K562 (cell line): ENCODE results near the gene SLCO1A2. TPM values are rescaled to one million over a fixed set of nuclear protein-coding genes. Genes with fewer than 3 reads are reported as not detected.

Experiments
- ATAC-seq: fragments of 200-7000 bp; cut with Tn5 transposase; 3 replicates; pipeline ENCODE4 v1.9.1; 2020; ENCODE audit warnings: moderate library complexity
- BruUV-seq: library from RNA; stranded (reverse); fragments of 400-500 nt; replicated peaks from 2 replicates; lab custom pipeline; 2021; lab: Mats Ljungman, UMichigan
- CTCF ChIA-PET: fragments of 300-600 bp; formaldehyde crosslinking; extraction: SDS; loops from one replicate; lab custom pipeline; 2021; ENCODE audit warnings: low intra/inter-chr PET ratio; lab: Yijun Ruan, JAX
- POLR2A ChIA-PET: fragments of 300-600, 350-650 bp; sonication (Branson Sonifier 250); formaldehyde crosslinking; extraction: SDS; loops from one replicate; lab custom pipeline; 2021; ENCODE audit warnings: antibody characterized with exemption, inconsistent platforms; lab: Yijun Ruan, JAX
- DNase-seq, 4 experiments: peaks; one replicate each; pipeline versions ENCODE4 v3.0.0 to v3.0.0-alpha.2; 2011 to 2018; ENCODE audit warnings: low spot score in 3 of 4, mixed read lengths in 3 of 4; ENCODE audit errors: extremely low read depth in 1 of 4
- FAIRE-seq: peaks from 2 replicates; lab custom pipeline; 2011; peaks lifted over from hg19 to GRCh38; lab: Jason Lieb, UNC
- H2AFZ ChIP-seq: 2 replicates; pipeline ENCODE4 v1.6.0; 2011; ENCODE audit warnings: low read depth, low read length, control low read depth, inconsistent platforms
- H3K27ac ChIP-seq: fragments of 200-600 bp; 3 replicates; pipeline ENCODE4 v1.8.0; 2011; ENCODE audit warnings: low read depth, mild to moderate bottlenecking, control low read depth, inconsistent platforms, low read length, moderate library complexity, mixed read lengths; ENCODE audit errors: extremely low read depth
- H3K27me3 ChIP-seq, 2 experiments: fragments of 300-600 bp in 1 of 2; 2 replicates in 1 of 2; 3 replicates in 1 of 2; pipeline versions ENCODE4 v1.6.0 to v1.8.0; 2011; ENCODE audit warnings: inconsistent platforms in 2 of 2, low read length in 2 of 2, mild to moderate bottlenecking in 1 of 2, mixed read lengths in 1 of 2, moderate library complexity in 1 of 2; ENCODE audit not compliant: control insufficient read depth in 2 of 2, insufficient read depth in 2 of 2
- H3K36me3 ChIP-seq: fragments of 300-600 bp; 3 replicates; pipeline ENCODE4 v1.8.0; 2011; ENCODE audit warnings: mild to moderate bottlenecking, low read length, inconsistent platforms; ENCODE audit not compliant: control insufficient read depth, insufficient read depth
- H3K4me1 ChIP-seq, 2 experiments: fragments of 200-600 bp in 1 of 2; replicated peaks in 1 of 2; 2 replicates in 1 of 2; 3 replicates in 1 of 2; pipeline versions ENCODE4 v1.5.1 to v1.8.0; 2011; ENCODE audit warnings: inconsistent platforms in 2 of 2, low read length in 2 of 2, mild to moderate bottlenecking in 1 of 2, mixed read lengths in 1 of 2, moderate library complexity in 1 of 2; ENCODE audit not compliant: control insufficient read depth in 2 of 2, insufficient read depth in 2 of 2
- H3K4me2 ChIP-seq: 2 replicates; pipeline ENCODE4 v1.6.1; 2011; ENCODE audit warnings: low read length, control low read depth, inconsistent platforms, mixed read lengths; ENCODE audit not compliant: insufficient read depth
- H3K4me3 ChIP-seq: fragments of 200-600 bp; sonication (generic), shearing (Covaris generic); 2 replicates; pipeline ENCODE4 v1.5.1; 2016; ENCODE audit warnings: control low read depth, inconsistent platforms
- H3K79me2 ChIP-seq: fragments of 200-600 bp; 3 replicates; pipeline ENCODE4 v1.8.0; 2011; ENCODE audit warnings: low read length, inconsistent platforms; ENCODE audit not compliant: control insufficient read depth, insufficient read depth
- H3K9ac ChIP-seq, 2 experiments: 2 replicates each; pipeline versions ENCODE4 v1.6.0 to v1.6.1; 2011; ENCODE audit warnings: low read depth in 2 of 2, low read length in 2 of 2, control low read depth in 1 of 2, inconsistent platforms in 1 of 2, mild to moderate bottlenecking in 1 of 2, mixed read lengths in 1 of 2; ENCODE audit not compliant: insufficient read depth in 1 of 2
- H3K9me1 ChIP-seq: one replicate; pipeline ENCODE4 v1.6.0; 2011; ENCODE audit warnings: inconsistent platforms, mild to moderate bottlenecking, low read length, moderate library complexity; ENCODE audit not compliant: control insufficient read depth, insufficient read depth
- H3K9me3 ChIP-seq: replicated peaks from 2 replicates; pipeline ENCODE4 v1.5.1; 2011; ENCODE audit warnings: low read depth, low read length, inconsistent platforms; ENCODE audit not compliant: control insufficient read depth, insufficient read depth
- H4K20me1 ChIP-seq: replicated peaks from 2 replicates; pipeline ENCODE4 v1.6.1; 2011; ENCODE audit warnings: low read length, inconsistent platforms, mixed read lengths; ENCODE audit not compliant: control insufficient read depth, insufficient read depth
- ARID1B ChIP-seq: fragments of 450-650 bp; IDR thresholded peaks from 2 replicates; pipeline ENCODE4 v1.6.1; 2016; ENCODE audit warnings: antibody characterized with exemption, mild to moderate bottlenecking, inconsistent platforms
- ATF3 ChIP-seq, 2 experiments: fragments of 450-650 bp in 1 of 2; sonication (generic) in 1 of 2; formaldehyde crosslinking in 1 of 2; IDR thresholded peaks in 1 of 2; conservative IDR thresholded peaks in 1 of 2; 2 replicates each; pipeline versions ENCODE4 v1.6.1 to v1.8.1; 2016 to 2023; ENCODE audit warnings: mild to moderate bottlenecking in 2 of 2, moderate library complexity in 2 of 2, inconsistent platforms in 1 of 2, missing genetic modification reagents in 1 of 2
- BRCA1 ChIP-seq, 2 experiments: fragments of 450-650 bp in 1 of 2; sonication (generic) in 1 of 2; formaldehyde crosslinking in 1 of 2; IDR thresholded peaks; 2 replicates each; pipeline versions ENCODE4 v1.5.0 to v1.6.1; 2017 to 2020; ENCODE audit warnings: mild to moderate bottlenecking in 1 of 2, missing genetic modification reagents in 1 of 2
- C11orf30 ChIP-seq: fragments of 450-650 bp; IDR thresholded peaks from 2 replicates; pipeline ENCODE4 v1.6.1; 2016; ENCODE audit warnings: low read depth, mild to moderate bottlenecking
- CTBP1 ChIP-seq: fragments of 450-650 bp; IDR thresholded peaks from 2 replicates; pipeline ENCODE4 v1.6.1; 2016; ENCODE audit warnings: borderline replicate concordance
- DPF2 ChIP-seq: fragments of 450-650 bp; IDR thresholded peaks from 2 replicates; pipeline ENCODE4 v1.6.1; 2016
- FOSL1 ChIP-seq: fragments of 200-800 bp; sonication (Bioruptor generic); conservative IDR thresholded peaks from 2 replicates; pipeline ENCODE4 v1.6.1; 2016; ENCODE audit warnings: missing genetic modification characterization, missing compliant biosample characterization
- ILK ChIP-seq: fragments of 450-650 bp; IDR thresholded peaks from 2 replicates; pipeline ENCODE4 v1.6.1; 2016; ENCODE audit warnings: missing genetic modification characterization, low read depth, mild to moderate bottlenecking, missing compliant biosample characterization, moderate library complexity, borderline replicate concordance
- JUND ChIP-seq, 2 experiments: IDR thresholded peaks; 2 replicates in 1 of 2; 3 replicates in 1 of 2; pipeline ENCODE4 v1.6.1; 2011; ENCODE audit warnings: borderline replicate concordance in 2 of 2, low read depth in 2 of 2, low read length in 2 of 2, improper control_type of control experiment in 1 of 2, missing biosample characterization in 1 of 2, missing genetic modification characterization in 1 of 2, missing genetic modification reagents in 1 of 2
- MEIS2 ChIP-seq: fragments of 450-650 bp; IDR thresholded peaks from 2 replicates; pipeline ENCODE4 v1.6.1; 2014; ENCODE audit warnings: mild to moderate bottlenecking; ENCODE audit not compliant: partially characterized antibody
- MITF ChIP-seq: IDR thresholded peaks from 2 replicates; pipeline ENCODE4 v1.6.1; 2014; ENCODE audit warnings: antibody characterized with exemption
- MYNN ChIP-seq, 2 experiments: sonication (generic); formaldehyde crosslinking in 1 of 2; IDR thresholded peaks; 2 replicates each; pipeline versions ENCODE4 v1.5.0 to v1.6.1; 2016 to 2020; ENCODE audit warnings: antibody characterized with exemption in 1 of 2, missing genetic modification reagents in 1 of 2
- PHF20 ChIP-seq: fragments of 450-650 bp; IDR thresholded peaks from 2 replicates; pipeline ENCODE4 v1.6.1; 2018; ENCODE audit not compliant: partially characterized antibody
- SMARCA4 ChIP-seq: fragments of 450-650 bp; IDR thresholded peaks from 2 replicates; pipeline ENCODE4 v1.6.1; 2016
- SMARCE1 ChIP-seq: fragments of 450-650 bp; IDR thresholded peaks from 2 replicates; pipeline ENCODE4 v1.7.1; 2016; ENCODE audit warnings: mild to moderate bottlenecking
- STAT6 ChIP-seq: sonication (generic); formaldehyde crosslinking; IDR thresholded peaks from 2 replicates; pipeline ENCODE4 v1.8.1; 2023; ENCODE audit warnings: mild to moderate bottlenecking, missing genetic modification reagents
- TCF3 ChIP-seq: sonication (generic); formaldehyde crosslinking; IDR thresholded peaks from 2 replicates; pipeline ENCODE4 v1.4.0; 2020; ENCODE audit warnings: mild to moderate bottlenecking, missing genetic modification reagents
- ZNF584 ChIP-seq: fragments of 200-800 bp; sonication (Bioruptor generic); IDR thresholded peaks from 2 replicates; pipeline ENCODE4 v1.6.1; 2016; ENCODE audit warnings: low read depth, mild to moderate bottlenecking, missing genetic modification characterization, missing compliant biosample characterization
- WGBS: fragments of 100-300 bp; shearing (Covaris generic); methylation state at CpG from one replicate; pipeline ENCODE4 v1.1.6; 2016; ENCODE audit warnings: low coverage, mixed read lengths; ENCODE audit not compliant: insufficient coverage; ENCODE audit errors: missing lambda C conversion rate; 5-methylcytosine and 5-hydroxymethylcytosine counted together
- in situ Hi-C: fragments of 300-500 bp; cut with MboI; formaldehyde crosslinking; loops from 4 replicates; pipeline ENCODE4 v1.15.0; 2018; ENCODE audit warnings: inconsistent platforms, mixed read lengths
- intact Hi-C: fragments of 100-400 bp; cut with micrococcal nuclease; formaldehyde crosslinking; loops from 2 replicates; pipeline ENCODE4 v1.14.2; 2022
- polyA plus RNA-seq, 8 experiments: library from polyadenylated mRNA; depleted of rRNA in 4 of 8; stranded (reverse) in 5 of 8; unstranded in 3 of 8; fragments of >200 nt; fragmentation: Nextera tagmentation in 2 of 8; fragmentation: Illumina TruSeq in 1 of 8; extraction: Ambion mirVana in 2 of 8; extraction: Trizol in 1 of 8; gene quantifications; 2 replicates each; pipeline versions ENCODE4 v1.2.1 to v1.2.3, GENCODE V29; 2011 to 2014; ENCODE audit warnings: inconsistent platforms in 1 of 8, missing spikeins in 1 of 8
- total RNA-seq, 7 experiments: library from RNA; depleted of rRNA in 6 of 7; stranded (reverse); fragments of >200 nt in 6 of 7; fragmentation: Illumina TruSeq in 2 of 7; extraction: Trizol in 2 of 7; gene quantifications; 2 replicates each; pipeline versions ENCODE4 v1.2.1 to v1.2.3, GENCODE V29; 2011 to 2021; ENCODE audit warnings: low replicate concordance in 1 of 7

SLCO1A2 gene
- total and polyA plus RNA-seq, 9 of the 15 experiments (the other 6 are each of a cell fraction or from before 2014, with no cell fraction given) = 1.2 to 4.4 (median 2.6) TPM

GRCh38 chr12:21354641-21355040, 19.9 kb upstream of the SLCO1A2 start:
- in situ Hi-C loops (no loop called here), intact Hi-C loops (loop anchor here (5.0 kb wide), 1 partner anchor 63 kb away; no protein-coding TSS in a partner anchor)
- Histone ChIP-seq H2AFZ (no peak overlapping the region), H3K4me1 (peaks cover 0 to 26% of the 10 kb centered on the region in 2 experiments; a peak in 2 of 5 replicates), H3K27me3 (no peaks in the 10 kb centered on the region), H3K27ac (no peak overlapping the region), H3K9ac (no peak overlapping the region), H3K4me2 (no peak overlapping the region), H3K9me3 (no peaks in the 10 kb centered on the region), H3K36me3 (no peaks in the 10 kb centered on the region), H3K9me1 (no peaks in the 10 kb centered on the region), H3K4me3 (no peak overlapping the region), H4K20me1 (no peaks in the 10 kb centered on the region), H3K79me2 (no peaks in the 10 kb centered on the region)
- FAIRE-seq (no peak), ATAC-seq (no peak), DNase-seq (peak in 1 of 4 experiments; percentile 11)
- BruUV-seq = no TSS peak
- CTCF ChIA-PET = no interaction called here
- POLR2A ChIA-PET = interaction anchor here (0.7 kb wide), 2 partner anchors 37 to 973 kb away, joined by 3 read pairs; no protein-coding TSS in a partner anchor
- WGBS = 44% methylated on average over 1 of the region's 1 CpG
- no peak for TF ChIP-seq BRCA1 (IDR thresholded peaks at IDR 0.05)
- TF ChIP-seq BRCA1 (CRISPR knock-in tag; IDR thresholded peaks at IDR 0.05) = no peak
- TF ChIP-seq JUND (IDR thresholded peaks at IDR 0.05; ENCODE audit: borderline replicate concordance, low read depth, low read length) = peak; percentile 49; the same call in 1 of the 2 replicates
- TF ChIP-seq JUND (tag; IDR thresholded peaks at IDR 0.05; ENCODE audit: borderline replicate concordance, low read depth, low read length) = peak; percentile 45; the same call in 1 of the 3 replicates
- peak; percentile 58 for TF ChIP-seq ATF3 (IDR thresholded peaks at IDR 0.05)
- TF ChIP-seq ATF3 (CRISPR knock-in tag; conservative IDR thresholded peaks at IDR 0.05) = no peak
- no peak for TF ChIP-seq MITF
- TF ChIP-seq FOSL1 (tag) = peak; percentile 62
- peak; percentile 34; the same call in 1 of the 2 replicates for TF ChIP-seq SMARCA4
- no peak for TF ChIP-seq MYNN (IDR thresholded peaks at IDR 0.05)
- TF ChIP-seq MYNN (CRISPR knock-in tag; IDR thresholded peaks at IDR 0.05) = no peak
- peak; percentile 17 for TF ChIP-seq MEIS2
- TF ChIP-seq SMARCE1 = 0 out of 2 replicates have a peak, but pooled peaks have one; percentile 36
- no peak for TF ChIP-seq CTBP1
- TF ChIP-seq ILK (tag) = no peak
- TF ChIP-seq TCF3 (CRISPR knock-in tag) = no peak
- TF ChIP-seq STAT6 (CRISPR knock-in tag) = no peak
- no peak for TF ChIP-seq PHF20
- no peak for TF ChIP-seq ARID1B
- TF ChIP-seq C11orf30 = 0 out of 2 replicates have a peak, but pooled peaks have one; percentile 13
- no peak for TF ChIP-seq ZNF584 (CRISPR knock-in tag)
- TF ChIP-seq DPF2 = no peak
